Stomach (tissue), 9 donors: ENCODE results near the gene CFC1B. TPM values are rescaled to one million over a fixed set of nuclear protein-coding genes. Genes with fewer than 3 reads are reported as not detected.
"Not testable (repeated sequence)": the region's sequence is repeated elsewhere in the genome, so short reads cannot be mapped to it uniquely, and the experiment has no call there.

Source experiments
- DNase-seq, 2 donors: peaks; one replicate each; pipeline versions ENCODE4 v3.0.0 to v3.0.0-alpha.2; 2013 to 2019
- H3K27ac ChIP-seq, 5 donors: fragments of 200-600 bp in 4 of 5; sonication (generic) in 4 of 5; one replicate each; pipeline ENCODE4 v1.5.1; 2013 to 2019; ENCODE audit warnings: mild to moderate bottlenecking in 1 of 5, moderate library complexity in 1 of 5
- H3K27me3 ChIP-seq, 3 donors: fragments of 200-600 bp; sonication (generic); one replicate each; pipeline ENCODE4 v1.5.1; 2017 to 2019; ENCODE audit warnings: mixed run types in 1 of 3
- H3K36me3 ChIP-seq, 4 donors: fragments of 200-600 bp; sonication (generic); 1 replicate in 3 of 4; 2 replicates in 1 of 4; pipeline ENCODE4 v1.5.1; 2016 to 2019
- H3K4me1 ChIP-seq, 4 donors: fragments of 200-600 bp; sonication (generic); one replicate each; pipeline ENCODE4 v1.5.1; 2016 to 2019
- H3K4me3 ChIP-seq, 4 donors: fragments of 200-600 bp; sonication (generic) in 3 of 4; one replicate each; pipeline ENCODE4 v1.5.1; 2016 to 2019; ENCODE audit warnings: mild to moderate bottlenecking in 1 of 4
- H3K9me3 ChIP-seq, 4 donors: fragments of 200-600 bp; sonication (generic); one replicate each; pipeline ENCODE4 v1.5.1; 2016 to 2019
- WGBS, 5 donors: extraction: QIAGEN DNeasy Blood & Tissue Kit in 3 of 5; methylation state at CpG; one replicate each; pipeline versions ENCODE4 v1.1.5 to v1.1.7; 2013 to 2018; 5-methylcytosine and 5-hydroxymethylcytosine counted together
- intact Hi-C: fragments of 100-400 bp; cut with DNase I; formaldehyde crosslinking; loops from one replicate; pipeline ENCODE4 v1.15.1; 2023; ENCODE audit warnings: low total_unique reads
- polyA plus RNA-seq, 3 donors: library from polyadenylated mRNA; stranded (reverse); fragments of 200-250 nt; gene quantifications; one replicate each; pipeline ENCODE4 v1.2.3, GENCODE V29; 2013
- small RNA-seq, 4 donors: library from RNA; depleted of rRNA; stranded (forward); fragments of <200 nt; gene quantifications; one replicate each; pipeline ENCODE3, GENCODE V24; 2016
- total RNA-seq, 5 donors: library from RNA; depleted of rRNA; stranded (reverse); fragments of >200 nt; gene quantifications; one replicate each; pipeline versions ENCODE4 v1.1.0 to v1.2.3, GENCODE V29; 2014 to 2016
- donor health status: healthy with polysubstance abuse.
- donor health status: Bipolar disorder and iron deficiency.
- donor health status: healthy.

Gene CFC1B
- total and polyA plus RNA-seq, 8 donors = 0.13 to 1.3 TPM; not detected in 6

DNA sequence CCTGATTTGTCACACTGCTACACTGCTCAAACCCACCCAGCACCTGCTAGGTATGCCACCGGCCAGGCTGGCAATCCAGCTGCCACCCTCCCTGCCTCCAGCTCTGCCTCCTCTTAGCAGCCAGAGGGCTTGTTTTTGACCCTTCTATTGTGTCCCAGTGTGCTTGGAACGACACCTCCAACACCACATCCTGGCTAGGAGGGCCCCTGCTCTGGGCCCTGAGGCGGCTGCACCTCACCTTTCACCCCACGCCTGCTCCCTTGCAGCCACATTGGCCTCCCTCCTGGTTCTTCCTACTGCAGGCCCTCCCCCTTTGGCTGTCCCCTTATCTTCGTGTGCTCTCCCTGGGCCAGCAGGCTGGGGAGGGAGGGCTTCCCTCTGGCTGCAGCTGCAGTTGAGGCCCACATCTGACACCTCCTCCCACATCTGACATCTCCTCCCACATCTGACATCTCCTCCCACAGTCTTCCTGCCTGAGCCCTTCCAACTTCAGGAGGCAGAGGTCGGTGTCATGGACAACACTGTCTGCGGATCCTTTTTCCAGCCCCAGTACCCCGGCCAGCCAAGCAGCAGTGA lies 55.3 kb downstream of the CFC1B start:
- DNase-seq, intact Hi-C loops, H3K27ac ChIP-seq, H3K9me3 ChIP-seq, H3K4me1 ChIP-seq, H3K27me3 ChIP-seq, H3K36me3 ChIP-seq, H3K4me3 ChIP-seq: not testable (repeated sequence)
- no CpG with 5 or more reads among the region's 8 CpGs for WGBS, 5 donors

GRCh38 chr2:130577559-130577958 lies 56.5 kb downstream of the CFC1B start:
- H3K27me3 ChIP-seq, intact Hi-C loops, DNase-seq, H3K4me3 ChIP-seq, H3K9me3 ChIP-seq, H3K4me1 ChIP-seq, H3K27ac ChIP-seq, H3K36me3 ChIP-seq: not testable (repeated sequence)
- no CpG with 5 or more reads among the region's 4 CpGs for WGBS, 5 donors

Small RNAs within 50 kb of the gene (small RNA-seq; reads per million reads assigned to genes)
- gene RF00017 (0 reads per million in 4 donors), gene RNU6-473P (0 reads per million in 4 donors)

Other genes starting within 250 kb of the CFC1B start
- gene IMP4, start 178.3 kb upstream of the CFC1B start, total RNA-seq = 10 to 100 TPM; 14.2 to 88.7 (median 43.7) TPM
- 100 to 1,000 TPM in 1 of 3 donors, 10 to 100 TPM in 2; 84.4 to 128 (median 85.5) TPM for gene IMP4, start 178.3 kb upstream of the CFC1B start, polyA plus RNA-seq
- 100 to 1,000 TPM in 2 of 5 donors, 10 to 100 TPM in 3; 38.6 to 177 (median 92.6) TPM for gene PTPN18, start 165.2 kb upstream of the CFC1B start, total RNA-seq
- gene PTPN18, start 165.2 kb upstream of the CFC1B start, polyA plus RNA-seq = 10 to 100 TPM; 37.0 to 54.3 (median 42.8) TPM
- gene POTEI, start 11.9 kb upstream of the CFC1B start, total RNA-seq = 10 to 100 TPM in 1 of 5 donors, 1 to 10 TPM in 1, under 1 TPM in 2, not detected in 1; 0.55 to 22.3 (median 0.87) TPM
- gene POTEI, start 11.9 kb upstream of the CFC1B start, polyA plus RNA-seq = under 1 TPM in 1 of 3 donors, not detected in 2; 0.06 TPM
- 1 to 10 TPM in 2 of 5 donors, not detected in 3; 5.7 to 7.8 TPM for gene CFC1, start 78.4 kb downstream of the CFC1B start, total RNA-seq
- 10 to 100 TPM in 2 of 3 donors, 1 to 10 TPM in 1; 8.6 to 11.9 (median 10.9) TPM for gene CFC1, start 78.4 kb downstream of the CFC1B start, polyA plus RNA-seq
- gene POTEJ, start 90.2 kb downstream of the CFC1B start, total RNA-seq = 1 to 10 TPM in 1 of 5 donors, under 1 TPM in 2, not detected in 2; 0.87 to 4.9 (median 0.92) TPM
- gene POTEJ, start 90.2 kb downstream of the CFC1B start, polyA plus RNA-seq = not detected
- gene GPR148, start 207.8 kb downstream of the CFC1B start, total RNA-seq = 1 to 10 TPM in 1 of 5 donors, not detected in 4; 4.1 TPM
- gene GPR148, start 207.8 kb downstream of the CFC1B start, polyA plus RNA-seq = not detected
- under 1 TPM in 3 of 5 donors, not detected in 2; 0.45 to 0.58 (median 0.55) TPM for gene AMER3, start 234.3 kb downstream of the CFC1B start, total RNA-seq
- gene AMER3, start 234.3 kb downstream of the CFC1B start, polyA plus RNA-seq = under 1 TPM; 0.08 to 0.61 (median 0.37) TPM